OCI-LY7 (cell line): ENCODE data around the gene MOB3B. TPM values are rescaled to one million over a fixed set of nuclear protein-coding genes. Genes with fewer than 3 reads are reported as not detected.

ENCODE experiments used
- BruUV-seq: library from RNA; stranded (reverse); fragments of 400-500 nt; replicated peaks from 2 replicates; lab custom pipeline; 2021; lab: Mats Ljungman, UMichigan
- CTCF ChIA-PET: fragments of 300-600 bp; sonication (Branson Sonifier 250); formaldehyde crosslinking; loops from one replicate; lab custom pipeline; 2022; ENCODE audit warnings: antibody characterized with exemption; ENCODE audit not compliant: unreplicated experiment; lab: Charles Lee
- POLR2A ChIA-PET: fragments of 300-600 bp; sonication (Branson Sonifier 250); formaldehyde crosslinking; loops from one replicate; lab custom pipeline; 2022; ENCODE audit warnings: antibody characterized with exemption; lab: Charles Lee
- DNase-seq: peaks from one replicate; pipeline ENCODE4 v3.0.0-alpha.2; 2015; ENCODE audit warnings: low spot score
- H2AFZ ChIP-seq: fragments of 200-600 bp; sonication (generic), shearing (Covaris generic); 2 replicates; pipeline ENCODE4 v1.6.1; 2014; ENCODE audit warnings: mild to moderate bottlenecking, antibody characterized with exemption, low read length, moderate library complexity
- H3K27ac ChIP-seq: fragments of 200-600 bp; sonication (generic); 2 replicates; pipeline ENCODE4 v1.5.1; 2014; ENCODE audit warnings: mixed run types, low read depth, mild to moderate bottlenecking, moderate library complexity, low read length, inconsistent platforms; ENCODE audit not compliant: poor library complexity, severe bottlenecking
- H3K36me3 ChIP-seq: fragments of 200-600 bp; sonication (generic); 2 replicates; pipeline ENCODE4 v1.6.1; 2014; ENCODE audit warnings: mild to moderate bottlenecking, antibody characterized with exemption, low read length, moderate library complexity, mixed read lengths; ENCODE audit not compliant: insufficient read depth
- H3K4me1 ChIP-seq: fragments of 200-600 bp; sonication (generic); 2 replicates; pipeline ENCODE4 v1.5.1; 2014; ENCODE audit warnings: mild to moderate bottlenecking, low read length; ENCODE audit not compliant: insufficient read depth, poor library complexity, severe bottlenecking
- H3K4me2 ChIP-seq: fragments of 200-600 bp; sonication (generic); 2 replicates; pipeline ENCODE4 v1.6.1; 2014; ENCODE audit warnings: mild to moderate bottlenecking, low read length
- H3K4me3 ChIP-seq: fragments of 200-600 bp; sonication (generic); 2 replicates; pipeline ENCODE4 v1.5.1; 2014; ENCODE audit warnings: mild to moderate bottlenecking, low read depth, low read length; ENCODE audit not compliant: poor library complexity, severe bottlenecking
- H3K79me2 ChIP-seq: fragments of 200-600 bp; sonication (generic); 2 replicates; pipeline ENCODE4 v1.6.1; 2016; ENCODE audit warnings: low read depth, mild to moderate bottlenecking, low read length, moderate library complexity, mixed read lengths; ENCODE audit not compliant: insufficient read depth
- H3K9me2 ChIP-seq: fragments of 200-600 bp; sonication (generic); 2 replicates; pipeline ENCODE4 v1.6.1; 2016; ENCODE audit warnings: mild to moderate bottlenecking, low read length, mixed read lengths; ENCODE audit not compliant: insufficient read depth
- H3K9me3 ChIP-seq: fragments of 200-600 bp; sonication (generic); 2 replicates; pipeline ENCODE4 v1.6.1; 2014; ENCODE audit warnings: mild to moderate bottlenecking, mixed run types, low read length, mixed read lengths
- H4K20me1 ChIP-seq: fragments of 200-600 bp; sonication (generic); 2 replicates; pipeline ENCODE4 v1.6.1; 2014; ENCODE audit warnings: mild to moderate bottlenecking, antibody characterized with exemption, low read length, moderate library complexity, mixed read lengths; ENCODE audit not compliant: insufficient read depth
- CTCF ChIP-seq: fragments of 200-600 bp; sonication (generic); conservative IDR thresholded peaks from 2 replicates; pipeline ENCODE4 v1.5.1; 2014; ENCODE audit warnings: mild to moderate bottlenecking, antibody characterized with exemption, low read length, moderate library complexity, mixed read lengths
- EZH2phosphoT487 ChIP-seq: fragments of 200-600 bp; sonication (generic); IDR thresholded peaks from 2 replicates; pipeline ENCODE4 v1.6.1; 2018; ENCODE audit warnings: low read depth, borderline replicate concordance, mild to moderate bottlenecking, mixed run types, antibody characterized with exemption, low read length, moderate library complexity, mixed read lengths
- intact Hi-C: fragments of 100-400 bp; cut with micrococcal nuclease; formaldehyde crosslinking; loops from one replicate; pipeline ENCODE4 v1.10.0; 2022; ENCODE audit not compliant: unreplicated experiment
- total RNA-seq, 2 experiments: library from RNA; depleted of rRNA in 1 of 2; stranded (reverse); fragments of >200 nt in 1 of 2; shearing (Covaris generic) in 1 of 2; gene quantifications; 2 replicates each; pipeline ENCODE4 v1.2.3, GENCODE V29; 2014 to 2022

Gene MOB3B
- total RNA-seq, 2 experiments from 2014 or later: 0.04 TPM; not detected in 1

GRCh38 chr9:27561685-27562084 is 32.1 kb upstream of the MOB3B start:
- Histone ChIP-seq H3K4me2 (no peak overlapping the region), H3K9me3 (no peaks in the 10 kb centered on the region), H3K79me2 (no peaks in the 10 kb centered on the region), H3K27ac (no peak overlapping the region), H3K4me1 (peaks cover 5% of the 10 kb centered on the region), H4K20me1 (no peaks in the 10 kb centered on the region), H3K4me3 (no peak overlapping the region), H2AFZ (no peak overlapping the region), H3K36me3 (peaks cover 70% of the 10 kb centered on the region), H3K9me2 (no peaks in the 10 kb centered on the region)
- no peak for DNase-seq
- TF ChIP-seq EZH2phosphoT487 (no peak), CTCF (no peak)
- intact Hi-C loops: no loop called here
- BruUV-seq: no TSS peak
- POLR2A ChIA-PET: interaction anchor here (0.9 to 1.9 kb wide), 5 partner anchors 11 to 36 kb away, joined by 3 to 4 read pairs (median 3); partner anchors contain the start of gene C9orf72
- CTCF ChIA-PET: no interaction called here

GRCh38 chr9:27560457-27560856 is 30.8 kb upstream of the MOB3B start:
- Histone ChIP-seq H3K4me2 (no peak overlapping the region), H3K4me3 (no peak overlapping the region), H2AFZ (no peak overlapping the region), H3K9me3 (no peaks in the 10 kb centered on the region), H4K20me1 (no peaks in the 10 kb centered on the region), H3K9me2 (no peaks in the 10 kb centered on the region), H3K36me3 (peaks cover 67% of the 10 kb centered on the region), H3K79me2 (no peaks in the 10 kb centered on the region), H3K27ac (no peak overlapping the region), H3K4me1 (peaks cover 5% of the 10 kb centered on the region)
- DNase-seq: no peak
- ChIA-PET POLR2A (interaction anchor here (0.6 to 0.9 kb wide), 4 partner anchors 9 to 1157 kb away, joined by 3 to 4 read pairs (median 4); no protein-coding TSS in a partner anchor), CTCF (no interaction called here)
- TF ChIP-seq EZH2phosphoT487 (no peak), CTCF (no peak)
- no TSS peak for BruUV-seq
- intact Hi-C loops: no loop called here

- TF ChIP-seq EZH2phosphoT487 (no peak), CTCF (no peak)
- intact Hi-C loops: no loop called here
- no peak for DNase-seq
- no TSS peak for BruUV-seq
- Histone ChIP-seq H3K9me2 (0 out of 2 replicates have a peak, but pooled peaks cover 3% of the 10 kb centered on the region), H3K9me3 (no peaks in the 10 kb centered on the region), H3K4me1 (no peaks in the 10 kb centered on the region), H3K4me2 (no peak overlapping the region), H2AFZ (no peak overlapping the region), H3K36me3 (peaks cover 78% of the 10 kb centered on the region), H3K4me3 (no peak overlapping the region), H3K27ac (no peak overlapping the region), H4K20me1 (no peaks in the 10 kb centered on the region), H3K79me2 (no peaks in the 10 kb centered on the region)
- ChIA-PET POLR2A (interaction anchor here (0.7 to 1.3 kb wide), 3 partner anchors 10 to 566 kb away, joined by 3 to 7 read pairs (median 4); partner anchors contain the start of gene C9orf72), CTCF (no interaction called here)
Observed at GRCh38 chr9:27558307-27558706, 28.7 kb upstream of the MOB3B start.
